Measurements from ENCODE around the gene MAPKAPK5.
A peak's percentile ranks its signal among the peaks of the same experiment; 100 is the strongest.
"Not testable (repeated sequence)": the region's sequence is repeated elsewhere in the genome, so short reads cannot be mapped to it uniquely, and the experiment has no call there.

MAPKAPK5 gene, protein sequence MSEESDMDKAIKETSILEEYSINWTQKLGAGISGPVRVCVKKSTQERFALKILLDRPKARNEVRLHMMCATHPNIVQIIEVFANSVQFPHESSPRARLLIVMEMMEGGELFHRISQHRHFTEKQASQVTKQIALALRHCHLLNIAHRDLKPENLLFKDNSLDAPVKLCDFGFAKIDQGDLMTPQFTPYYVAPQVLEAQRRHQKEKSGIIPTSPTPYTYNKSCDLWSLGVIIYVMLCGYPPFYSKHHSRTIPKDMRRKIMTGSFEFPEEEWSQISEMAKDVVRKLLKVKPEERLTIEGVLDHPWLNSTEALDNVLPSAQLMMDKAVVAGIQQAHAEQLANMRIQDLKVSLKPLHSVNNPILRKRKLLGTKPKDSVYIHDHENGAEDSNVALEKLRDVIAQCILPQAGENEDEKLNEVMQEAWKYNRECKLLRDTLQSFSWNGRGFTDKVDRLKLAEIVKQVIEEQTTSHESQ

GRCh38 chr12:111841750-111842555 is at the start of gene MAPKAPK5:
MAPKAPK5 (plus strand) TSS chr12:111842228; CDS start chr12:111842734, 506 bp downstream.
- peak; percentile 96 for DNase-seq (ENCODE audit: low spot score)

DNA sequence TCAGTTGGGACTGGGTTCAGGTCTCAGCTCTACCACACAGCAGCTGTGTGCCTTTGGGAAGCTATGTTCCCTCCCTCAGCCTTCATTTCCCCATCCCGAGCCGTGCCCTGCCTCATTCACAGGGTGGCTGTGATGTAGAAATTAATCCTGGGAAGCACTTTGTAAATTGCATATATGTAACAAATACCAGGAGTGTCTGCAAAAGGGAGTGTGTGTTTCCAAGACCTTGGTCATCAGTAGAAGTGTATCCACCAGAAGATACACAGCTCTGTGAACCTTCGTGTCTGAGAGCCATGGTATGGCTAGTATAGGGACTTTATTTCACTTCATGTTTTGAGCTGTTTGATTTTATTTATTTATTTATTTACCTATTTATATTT is 49.2 kb upstream of the MAPKAPK5 start:
- DNase-seq (ENCODE audit: low spot score), result no peak

- DNase-seq (ENCODE audit: low spot score), result no peak
Measured at GRCh38 chr12:111798182-111798581, 43.8 kb upstream of the MAPKAPK5 start.

- no peak for DNase-seq (ENCODE audit: low spot score)
Measured at GRCh38 chr12:111799758-111800157, 42.3 kb upstream of the MAPKAPK5 start.

- DNase-seq (ENCODE audit: low spot score), result no peak
Measured at GRCh38 chr12:111803038-111803626, 38.9 kb upstream of the MAPKAPK5 start.

GRCh38 chr12:111803851-111804250 is 38.2 kb upstream of the MAPKAPK5 start:
- DNase-seq (ENCODE audit: low spot score), result no peak

DNA sequence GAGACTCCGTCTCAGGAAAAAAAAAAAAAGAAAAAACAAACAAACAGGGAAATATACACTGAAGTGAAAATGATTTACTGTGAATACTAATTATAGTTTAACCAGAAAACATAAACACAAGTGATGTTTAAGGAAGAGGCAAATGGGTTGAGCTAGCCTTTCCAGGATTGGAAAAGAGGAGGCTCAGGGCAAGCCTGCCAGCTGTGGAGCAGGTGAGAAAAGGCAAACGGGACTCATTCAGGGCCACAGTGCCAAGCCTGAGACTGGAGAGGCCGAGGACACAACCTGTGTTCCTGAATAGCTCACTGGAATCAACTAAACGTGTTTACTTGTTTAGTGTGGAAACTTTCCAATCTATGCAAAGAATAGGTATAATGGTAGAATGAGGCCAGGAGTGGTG is 35.7 kb upstream of the MAPKAPK5 start:
- no peak for DNase-seq (ENCODE audit: low spot score)

DNA sequence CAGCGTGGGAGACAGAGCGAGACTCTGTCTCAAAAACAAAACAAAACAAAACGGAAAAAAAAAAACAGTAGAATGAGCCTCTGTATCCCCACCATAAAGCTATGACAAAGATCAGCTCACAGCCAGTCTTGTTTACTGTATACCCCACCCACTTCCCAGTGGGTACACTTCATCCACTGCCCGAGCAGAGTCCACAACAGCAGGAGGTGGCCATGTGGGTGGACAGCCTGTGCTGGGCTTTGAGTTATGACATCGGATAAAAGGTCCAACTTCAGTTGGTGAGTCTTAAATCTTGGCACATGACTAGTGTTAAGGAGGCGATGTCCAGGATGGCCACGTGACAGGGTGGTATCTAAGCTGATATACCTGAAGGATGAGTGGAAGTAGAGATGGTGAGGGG is 34.8 kb upstream of the MAPKAPK5 start:
- no peak for DNase-seq (ENCODE audit: low spot score)

- peak; percentile 75 for DNase-seq (ENCODE audit: low spot score)
Measured at GRCh38 chr12:111812881-111813741, 28.9 kb upstream of the MAPKAPK5 start.

GRCh38 chr12:111816065-111816615 is 25.9 kb upstream of the MAPKAPK5 start:
- DNase-seq (ENCODE audit: low spot score), result no peak

DNA sequence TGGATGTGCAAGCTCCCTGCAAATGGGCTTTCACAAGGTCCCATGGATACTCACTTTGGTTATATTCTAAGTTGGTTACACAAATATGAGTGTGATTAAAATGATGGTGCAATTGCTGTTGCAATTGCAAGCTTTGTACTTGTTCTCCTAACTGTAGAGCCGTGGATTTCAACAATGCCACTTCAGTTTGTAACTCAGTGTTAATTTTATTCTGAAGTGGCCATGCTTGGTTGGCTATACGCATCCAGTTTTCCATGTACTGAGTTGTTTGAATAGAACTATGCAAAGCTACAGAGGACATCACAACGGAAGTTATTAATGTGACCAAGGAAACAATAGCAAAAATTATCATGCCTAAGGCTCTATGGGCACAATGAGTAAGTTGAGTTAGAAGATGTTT is 25.1 kb upstream of the MAPKAPK5 start:
- DNase-seq (ENCODE audit: low spot score), result not testable (repeated sequence)

DNA sequence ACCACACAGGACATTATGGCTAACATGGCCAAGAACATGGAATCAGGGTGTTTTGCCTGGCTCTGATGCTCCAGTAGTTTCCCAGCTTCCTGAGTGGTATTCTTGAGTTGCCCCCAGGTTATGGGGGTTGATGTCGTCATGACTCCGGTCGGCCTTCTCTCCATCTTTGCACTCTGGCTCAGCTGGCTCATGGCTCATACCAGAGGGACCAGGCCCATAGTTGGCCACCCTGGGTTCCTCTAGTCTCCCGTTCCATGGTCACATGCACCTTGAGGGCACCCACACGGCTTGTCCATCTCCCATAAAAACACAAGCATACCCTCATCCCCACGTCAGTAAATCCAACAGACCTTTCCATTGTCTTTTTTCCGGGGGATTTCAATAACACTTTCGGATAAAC is 23.7 kb upstream of the MAPKAPK5 start:
- no peak for DNase-seq (ENCODE audit: low spot score)

GRCh38 chr12:111819191-111820158 is 22.6 kb upstream of the MAPKAPK5 start:
- no peak for DNase-seq (ENCODE audit: low spot score)

DNA sequence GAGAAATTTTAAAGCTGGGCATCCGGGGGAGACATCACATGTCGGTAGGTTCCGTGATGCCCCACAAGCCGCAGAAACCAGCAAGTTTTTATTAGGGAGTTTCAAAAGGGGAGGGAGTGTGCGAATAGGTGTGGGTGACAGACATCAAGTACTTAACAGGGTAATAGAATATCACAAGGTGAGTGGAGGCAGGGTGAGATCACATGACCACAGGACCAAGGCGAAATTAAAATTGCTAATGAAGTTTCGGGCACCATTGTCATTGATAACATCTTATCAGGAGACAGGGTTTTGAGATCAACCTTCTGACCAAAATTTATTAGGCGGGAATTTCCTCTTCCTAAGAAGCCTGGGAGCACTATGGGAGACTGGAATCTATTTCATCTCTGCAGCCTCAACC is 21.2 kb upstream of the MAPKAPK5 start:
- not testable (repeated sequence) for DNase-seq (ENCODE audit: low spot score)

GRCh38 chr12:111822886-111823285 is 19.1 kb upstream of the MAPKAPK5 start:
- no peak for DNase-seq (ENCODE audit: low spot score)

DNA sequence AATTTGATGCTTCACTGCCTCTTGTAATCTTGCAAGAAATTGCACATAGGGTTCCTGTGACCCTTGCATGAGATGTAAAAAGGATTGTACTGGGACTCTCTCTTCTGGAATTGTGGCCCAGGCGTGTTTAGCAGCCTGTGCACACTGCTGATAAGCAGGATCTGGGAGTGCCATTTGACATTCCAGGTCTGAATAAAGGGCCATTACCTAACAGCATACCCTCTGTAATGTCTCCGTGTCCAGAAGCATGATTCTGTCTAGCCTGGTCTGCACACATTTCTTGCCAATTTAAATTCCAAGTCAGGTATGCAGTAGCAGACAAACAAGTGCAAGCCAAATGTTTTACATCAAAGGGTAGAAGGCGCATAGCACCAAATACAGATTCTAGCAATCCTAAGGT is 18.1 kb upstream of the MAPKAPK5 start:
- DNase-seq (ENCODE audit: low spot score), result no peak

- DNase-seq (ENCODE audit: low spot score), result not testable (repeated sequence)
Measured at GRCh38 chr12:111824312-111824711, 17.7 kb upstream of the MAPKAPK5 start.

DNA sequence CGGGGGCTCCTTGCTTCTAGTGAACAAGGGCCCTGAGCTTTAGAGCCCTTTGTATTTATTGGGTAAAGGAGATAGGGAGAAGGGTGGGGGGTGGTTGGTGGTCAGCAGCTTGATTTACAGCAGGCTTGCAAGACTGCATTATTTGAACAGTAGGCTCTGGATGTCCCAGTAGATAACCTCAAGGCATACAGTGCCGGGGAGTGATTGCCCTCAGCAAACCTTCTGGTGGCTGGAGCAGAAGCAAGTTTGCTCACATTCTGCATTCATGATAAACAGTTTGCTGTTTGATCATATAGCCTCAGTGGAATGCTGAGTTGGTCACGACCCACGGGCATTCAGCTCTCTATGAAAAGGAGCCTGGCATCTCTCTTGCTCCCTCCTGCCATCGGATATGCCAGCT is 16.5 kb upstream of the MAPKAPK5 start:
- DNase-seq (ENCODE audit: low spot score), result no peak

DNA sequence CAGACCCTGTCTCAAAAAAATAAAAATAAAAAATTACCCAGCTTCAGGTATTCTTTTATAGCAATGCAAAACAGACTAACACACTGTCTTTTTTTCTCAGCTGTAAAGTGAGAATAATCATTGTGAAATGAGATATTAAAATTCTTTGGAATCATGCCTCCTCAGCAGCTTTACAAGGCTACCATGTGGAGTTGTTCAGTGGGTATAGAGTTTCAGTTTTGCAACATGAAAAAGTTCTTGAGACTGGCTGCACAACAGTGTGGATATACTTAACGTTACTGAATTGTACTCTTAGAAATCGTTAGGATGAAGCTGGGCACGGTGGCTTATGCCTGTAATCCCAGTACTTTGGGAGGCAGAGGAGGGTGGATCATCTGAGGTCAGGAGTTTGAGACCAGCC is 15.7 kb upstream of the MAPKAPK5 start:
- DNase-seq (ENCODE audit: low spot score), result no peak

DNA sequence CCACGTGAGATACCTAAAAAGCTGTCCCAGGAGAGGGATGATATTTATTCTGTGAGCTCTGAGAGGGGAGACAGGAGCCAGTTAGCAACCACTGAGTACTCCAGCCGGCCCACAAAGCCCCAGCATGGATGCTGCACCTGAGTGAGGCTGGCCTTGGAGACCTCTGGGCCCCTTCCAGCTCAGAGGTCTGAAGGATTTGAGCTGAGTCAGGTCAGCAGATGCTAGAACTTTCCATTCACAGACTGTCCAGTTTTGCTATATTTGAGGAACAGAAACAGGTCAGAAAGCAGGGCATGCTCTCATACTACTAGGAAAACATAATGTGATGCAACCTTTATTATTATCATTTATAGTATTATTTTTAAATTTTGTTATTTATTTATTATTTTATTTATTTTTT is 15.0 kb upstream of the MAPKAPK5 start:
- DNase-seq (ENCODE audit: low spot score), result no peak
